Measurements from ENCODE around the gene ASPA.

The ASPA gene

DNA sequence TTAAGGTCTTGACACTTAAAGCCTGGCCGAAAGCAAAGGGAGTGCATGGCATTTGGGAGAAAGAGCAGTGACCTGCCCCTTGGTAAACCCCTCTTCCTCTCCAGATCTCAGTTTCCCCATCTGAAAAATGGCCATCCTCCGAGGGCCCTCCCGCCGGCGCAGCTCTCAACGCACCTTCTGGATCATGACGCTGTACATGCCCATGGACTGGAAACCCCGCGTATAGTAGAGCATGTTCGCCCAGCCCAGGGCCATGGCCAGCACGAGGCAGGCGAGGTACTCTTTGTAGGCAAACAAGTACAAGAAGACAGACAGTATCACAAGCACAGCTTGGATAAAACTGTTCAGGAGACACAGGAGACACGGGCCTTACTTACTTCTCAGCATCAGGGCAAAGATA, 48.2 kb downstream of the ASPA start:
- Histone ChIP-seq H3K36me3 (ENCODE audit: control insufficient read depth, insufficient read depth, low read length) (no peaks in the 10 kb centered on the region), H3K27me3 (ENCODE audit: control insufficient read depth, insufficient read depth, low read length) (no peaks in the 10 kb centered on the region), H3K4me3 (ENCODE audit: low read length) (no peak overlapping the region), H3K4me1 (ENCODE audit: control insufficient read depth, insufficient read depth, low read length) (no peaks in the 10 kb centered on the region), H3K27ac (ENCODE audit: low read length) (no peak overlapping the region), H3K9me3 (ENCODE audit: control insufficient read depth, insufficient read depth, low read length) (no peaks in the 10 kb centered on the region)
- WGBS (ENCODE audit: insufficient coverage, insufficient read length): no CpG with 5 or more reads among the region's 13 CpGs
- DNase-seq (ENCODE audit: low read depth, low spot score): no peak

DNA sequence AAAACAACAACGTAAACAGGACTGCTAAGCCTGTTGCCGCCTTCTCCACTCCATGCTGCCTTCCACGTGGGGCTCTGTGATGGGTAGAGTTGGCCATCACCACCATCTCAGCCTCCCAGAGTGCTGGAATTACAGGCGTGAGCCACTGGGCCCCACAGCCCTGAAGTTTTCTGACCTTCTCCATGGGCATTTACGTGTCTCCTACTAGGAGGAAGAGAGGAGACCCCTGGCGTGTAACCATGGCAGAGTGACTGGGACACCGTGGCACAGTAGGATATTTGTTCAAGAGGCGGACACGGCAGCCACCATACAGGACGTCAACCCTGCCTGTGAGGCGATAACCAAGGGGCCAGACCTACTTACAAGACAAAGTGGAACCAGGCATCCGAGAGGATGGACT, 50.7 kb downstream of the ASPA start:
- H3K27me3 ChIP-seq (ENCODE audit: control insufficient read depth, insufficient read depth, low read length): no peaks in the 10 kb centered on the region
- WGBS (ENCODE audit: insufficient coverage, insufficient read length): no CpG with 5 or more reads among the region's 12 CpGs
- no peak overlapping the region for H3K4me3 ChIP-seq (ENCODE audit: low read length)
- no peaks in the 10 kb centered on the region for H3K36me3 ChIP-seq (ENCODE audit: control insufficient read depth, insufficient read depth, low read length)
- H3K9me3 ChIP-seq (ENCODE audit: control insufficient read depth, insufficient read depth, low read length): no peaks in the 10 kb centered on the region
- no peak for DNase-seq (ENCODE audit: low read depth, low spot score)
- H3K4me1 ChIP-seq (ENCODE audit: control insufficient read depth, insufficient read depth, low read length): no peaks in the 10 kb centered on the region
- H3K27ac ChIP-seq (ENCODE audit: low read length): no peak overlapping the region

DNA sequence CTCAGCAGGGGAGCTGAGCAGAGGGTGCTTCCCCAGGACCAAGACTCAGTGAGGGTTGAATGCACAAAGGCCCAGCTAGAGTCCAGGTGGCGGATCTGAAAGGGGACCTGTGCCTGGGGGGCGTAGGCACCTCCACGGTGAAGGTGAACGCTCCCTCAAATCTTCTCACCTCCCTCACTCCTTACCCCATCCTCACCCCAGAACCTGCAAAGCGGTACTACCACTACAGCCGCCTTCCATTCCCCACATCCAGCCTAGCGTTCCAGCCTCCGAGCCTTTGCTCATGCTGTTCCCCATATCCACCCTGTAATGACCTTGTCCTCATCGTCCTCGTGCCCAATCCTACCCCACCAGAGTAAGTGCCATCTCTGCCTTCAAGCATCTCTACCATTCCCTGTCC, 51.2 kb downstream of the ASPA start:
- no peaks in the 10 kb centered on the region for H3K9me3 ChIP-seq (ENCODE audit: control insufficient read depth, insufficient read depth, low read length)
- no peak overlapping the region for H3K27ac ChIP-seq (ENCODE audit: low read length)
- no CpG with 5 or more reads among the region's 10 CpGs for WGBS (ENCODE audit: insufficient coverage, insufficient read length)
- no peak for DNase-seq (ENCODE audit: low read depth, low spot score)
- H3K27me3 ChIP-seq (ENCODE audit: control insufficient read depth, insufficient read depth, low read length): no peaks in the 10 kb centered on the region
- H3K36me3 ChIP-seq (ENCODE audit: control insufficient read depth, insufficient read depth, low read length): no peaks in the 10 kb centered on the region
- no peak overlapping the region for H3K4me3 ChIP-seq (ENCODE audit: low read length)
- no peaks in the 10 kb centered on the region for H3K4me1 ChIP-seq (ENCODE audit: control insufficient read depth, insufficient read depth, low read length)

DNA sequence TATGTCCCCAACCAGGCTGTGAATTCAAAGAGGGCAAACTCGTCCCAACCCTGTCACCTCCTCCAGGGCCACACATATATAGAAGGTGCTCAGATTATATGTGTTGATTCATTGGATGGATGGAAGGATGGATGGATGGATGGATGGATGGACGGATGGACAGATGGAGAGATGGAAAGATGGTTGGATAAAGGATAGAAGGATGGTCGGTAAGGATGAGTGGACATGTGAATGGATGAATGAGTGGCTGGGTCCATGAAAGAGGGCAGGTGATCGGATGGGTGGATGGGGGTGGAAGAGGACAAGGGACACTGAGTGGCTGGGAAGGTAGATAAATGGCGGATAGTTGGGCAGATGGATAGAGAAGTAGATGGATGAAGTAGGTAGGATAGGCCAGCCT, 51.7 kb downstream of the ASPA start:
- H3K36me3 ChIP-seq (ENCODE audit: control insufficient read depth, insufficient read depth, low read length): no peaks in the 10 kb centered on the region
- H3K27me3 ChIP-seq (ENCODE audit: control insufficient read depth, insufficient read depth, low read length): no peaks in the 10 kb centered on the region
- no peaks in the 10 kb centered on the region for H3K4me1 ChIP-seq (ENCODE audit: control insufficient read depth, insufficient read depth, low read length)
- no peaks in the 10 kb centered on the region for H3K9me3 ChIP-seq (ENCODE audit: control insufficient read depth, insufficient read depth, low read length)
- DNase-seq (ENCODE audit: low read depth, low spot score): no peak
- 100% methylated on average over 2 of the region's 5 CpGs for WGBS (ENCODE audit: insufficient coverage, insufficient read length)
- no peak overlapping the region for H3K4me3 ChIP-seq (ENCODE audit: low read length)
- H3K27ac ChIP-seq (ENCODE audit: low read length): no peak overlapping the region

DNA sequence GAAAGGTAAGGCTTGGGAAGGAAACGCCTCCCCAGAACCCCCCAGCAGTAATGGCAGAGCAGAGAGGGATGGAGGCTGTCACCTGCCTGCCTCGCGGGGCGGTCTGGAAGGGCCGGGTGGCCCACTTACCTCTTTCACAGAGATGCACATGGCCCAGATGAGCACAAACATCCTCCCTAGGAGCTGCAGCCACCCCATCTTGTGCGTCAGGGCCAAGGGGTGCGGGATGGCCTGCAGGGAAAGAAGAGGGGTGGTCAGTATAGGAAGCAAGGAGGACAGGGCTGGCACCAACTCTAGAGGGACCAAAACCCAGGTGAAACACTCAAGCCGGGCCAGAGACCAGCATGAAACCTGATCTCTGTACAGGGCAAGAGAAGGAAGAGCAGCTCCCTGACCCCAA, 52.1 kb downstream of the ASPA start:
- whole genome bisulfite sequencing (ENCODE audit: insufficient coverage, insufficient read length): no CpG with 5 or more reads among the region's 8 CpGs
- H3K27me3 ChIP-seq (ENCODE audit: control insufficient read depth, insufficient read depth, low read length): no peaks in the 10 kb centered on the region
- no peaks in the 10 kb centered on the region for H3K36me3 ChIP-seq (ENCODE audit: control insufficient read depth, insufficient read depth, low read length)
- H3K9me3 ChIP-seq (ENCODE audit: control insufficient read depth, insufficient read depth, low read length): no peaks in the 10 kb centered on the region
- no peak overlapping the region for H3K27ac ChIP-seq (ENCODE audit: low read length)
- H3K4me3 ChIP-seq (ENCODE audit: low read length): no peak overlapping the region
- DNase-seq (ENCODE audit: low read depth, low spot score): no peak
- no peaks in the 10 kb centered on the region for H3K4me1 ChIP-seq (ENCODE audit: control insufficient read depth, insufficient read depth, low read length)

DNA sequence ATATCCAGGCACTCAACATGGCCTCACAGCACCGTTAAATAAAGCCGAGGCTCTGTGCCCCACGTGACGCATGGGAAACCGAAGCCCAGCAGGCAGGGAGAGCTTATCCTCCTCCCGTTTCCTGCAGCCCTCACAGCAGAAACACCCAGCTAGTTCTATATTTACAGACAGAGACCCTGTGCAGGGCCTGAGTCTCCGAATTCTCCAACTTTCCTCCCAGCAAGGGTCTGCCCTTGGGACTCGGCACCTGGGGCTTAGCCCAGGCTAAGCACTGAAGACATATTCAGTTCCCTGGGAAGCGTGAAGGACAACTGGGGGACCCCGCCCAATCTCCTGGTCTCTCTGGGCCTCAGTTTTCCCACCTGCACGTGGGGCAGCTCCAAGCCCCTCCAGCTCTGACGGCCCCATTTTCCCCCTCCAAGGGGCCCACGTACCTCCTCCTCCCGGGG, 52.6 kb downstream of the ASPA start:
- Histone ChIP-seq H3K27ac (ENCODE audit: low read length) (no peak overlapping the region), H3K4me3 (ENCODE audit: low read length) (no peak overlapping the region), H3K36me3 (ENCODE audit: control insufficient read depth, insufficient read depth, low read length) (no peaks in the 10 kb centered on the region), H3K4me1 (ENCODE audit: control insufficient read depth, insufficient read depth, low read length) (no peaks in the 10 kb centered on the region), H3K9me3 (ENCODE audit: control insufficient read depth, insufficient read depth, low read length) (no peaks in the 10 kb centered on the region), H3K27me3 (ENCODE audit: control insufficient read depth, insufficient read depth, low read length) (no peaks in the 10 kb centered on the region)
- WGBS (ENCODE audit: insufficient coverage, insufficient read length): no CpG with 5 or more reads among the region's 14 CpGs
- DNase-seq (ENCODE audit: low read depth, low spot score): no peak

DNA sequence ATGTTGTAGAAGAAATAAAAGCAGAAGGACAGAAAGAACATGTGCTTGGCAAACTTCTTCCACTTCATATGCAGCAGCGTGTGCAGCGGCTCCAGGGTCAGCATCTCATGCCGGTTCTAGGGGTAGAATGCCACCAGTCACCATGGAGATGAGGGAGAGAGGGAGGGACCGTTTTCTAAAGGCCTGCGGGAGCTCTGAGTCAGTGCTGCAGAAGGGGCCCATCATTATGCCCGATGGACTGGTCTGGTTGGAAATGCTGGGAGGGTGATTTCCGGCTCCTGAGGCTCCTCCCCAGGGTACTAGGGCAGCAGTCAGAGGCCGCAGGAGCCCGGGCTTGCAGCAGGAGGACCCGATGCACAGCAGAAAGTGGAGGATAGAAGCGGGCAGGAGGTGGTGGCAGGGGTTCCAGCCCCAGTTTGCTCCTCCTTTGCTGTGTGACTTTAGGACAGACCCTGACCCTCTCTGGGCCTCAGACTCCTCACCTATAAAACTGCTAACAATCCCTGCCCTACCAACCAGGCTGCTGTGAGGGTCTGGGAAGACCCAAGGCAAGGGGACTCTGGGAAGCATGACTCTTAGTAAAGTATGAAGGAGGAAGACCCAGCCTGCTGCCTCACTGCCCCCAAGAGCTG, 53.2 kb downstream of the ASPA start:
- H3K9me3 ChIP-seq (ENCODE audit: control insufficient read depth, insufficient read depth, low read length): no peaks in the 10 kb centered on the region
- no peak overlapping the region for H3K4me3 ChIP-seq (ENCODE audit: low read length)
- WGBS (ENCODE audit: insufficient coverage, insufficient read length): no CpG with 5 or more reads among the region's 11 CpGs
- no peak overlapping the region for H3K27ac ChIP-seq (ENCODE audit: low read length)
- no peaks in the 10 kb centered on the region for H3K27me3 ChIP-seq (ENCODE audit: control insufficient read depth, insufficient read depth, low read length)
- DNase-seq (ENCODE audit: low read depth, low spot score): no peak
- H3K4me1 ChIP-seq (ENCODE audit: control insufficient read depth, insufficient read depth, low read length): no peaks in the 10 kb centered on the region
- H3K36me3 ChIP-seq (ENCODE audit: control insufficient read depth, insufficient read depth, low read length): no peaks in the 10 kb centered on the region

DNA sequence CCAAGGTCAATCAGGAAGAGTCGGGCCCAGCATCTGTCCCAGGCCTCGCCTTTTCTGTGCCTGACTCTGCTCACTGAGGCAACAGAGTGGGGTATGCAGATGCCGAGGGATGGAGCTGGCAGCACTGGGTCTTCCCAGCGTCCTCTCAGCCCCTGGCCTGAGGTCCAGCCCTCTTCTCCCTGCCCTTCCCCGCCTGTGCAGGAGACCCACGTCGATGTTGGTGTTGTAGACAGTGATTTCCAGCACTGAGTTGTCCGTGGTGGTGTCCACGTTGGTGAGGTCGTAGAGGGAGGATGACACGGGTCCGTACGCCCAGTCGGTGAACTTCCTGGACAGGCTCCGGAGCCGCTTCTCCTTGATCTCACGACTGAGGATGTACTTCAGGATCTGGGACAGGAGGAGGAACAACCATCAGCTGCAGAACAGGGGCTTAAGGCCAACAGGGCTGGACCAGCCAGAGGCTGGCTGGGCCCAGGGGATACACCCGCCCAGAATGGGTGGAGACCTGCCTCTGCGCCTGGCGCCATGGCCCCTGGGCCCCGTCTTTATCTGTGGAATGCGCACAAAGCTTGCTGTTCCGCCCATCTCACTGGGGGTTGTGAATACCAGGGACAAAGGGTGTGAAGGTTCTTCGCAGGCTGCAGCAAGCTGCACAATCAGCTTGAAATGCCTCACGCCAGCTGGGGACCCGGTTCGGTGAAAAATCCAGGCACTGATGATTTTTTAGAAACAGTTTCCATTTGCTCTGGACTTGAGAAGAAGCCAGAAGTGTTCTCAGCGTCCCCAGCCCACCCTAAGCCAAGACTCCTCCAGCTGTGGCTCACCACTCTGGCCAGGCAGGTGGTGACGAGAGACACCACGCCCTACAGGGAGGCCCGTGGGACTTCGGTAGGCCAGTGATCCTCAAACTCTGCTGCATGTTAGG, 54.3 kb downstream of the ASPA start:
- no peaks in the 10 kb centered on the region for H3K36me3 ChIP-seq (ENCODE audit: control insufficient read depth, insufficient read depth, low read length)
- H3K4me3 ChIP-seq (ENCODE audit: low read length): no peak overlapping the region
- H3K27me3 ChIP-seq (ENCODE audit: control insufficient read depth, insufficient read depth, low read length): no peaks in the 10 kb centered on the region
- no peak overlapping the region for H3K27ac ChIP-seq (ENCODE audit: low read length)
- WGBS (ENCODE audit: insufficient coverage, insufficient read length): no CpG with 5 or more reads among the region's 32 CpGs
- H3K9me3 ChIP-seq (ENCODE audit: control insufficient read depth, insufficient read depth, low read length): no peaks in the 10 kb centered on the region
- DNase-seq (ENCODE audit: low read depth, low spot score): no peak
- 0 out of 2 replicates have a peak, but pooled peaks cover 2% of the 10 kb centered on the region for H3K4me1 ChIP-seq (ENCODE audit: control insufficient read depth, insufficient read depth, low read length)

DNA sequence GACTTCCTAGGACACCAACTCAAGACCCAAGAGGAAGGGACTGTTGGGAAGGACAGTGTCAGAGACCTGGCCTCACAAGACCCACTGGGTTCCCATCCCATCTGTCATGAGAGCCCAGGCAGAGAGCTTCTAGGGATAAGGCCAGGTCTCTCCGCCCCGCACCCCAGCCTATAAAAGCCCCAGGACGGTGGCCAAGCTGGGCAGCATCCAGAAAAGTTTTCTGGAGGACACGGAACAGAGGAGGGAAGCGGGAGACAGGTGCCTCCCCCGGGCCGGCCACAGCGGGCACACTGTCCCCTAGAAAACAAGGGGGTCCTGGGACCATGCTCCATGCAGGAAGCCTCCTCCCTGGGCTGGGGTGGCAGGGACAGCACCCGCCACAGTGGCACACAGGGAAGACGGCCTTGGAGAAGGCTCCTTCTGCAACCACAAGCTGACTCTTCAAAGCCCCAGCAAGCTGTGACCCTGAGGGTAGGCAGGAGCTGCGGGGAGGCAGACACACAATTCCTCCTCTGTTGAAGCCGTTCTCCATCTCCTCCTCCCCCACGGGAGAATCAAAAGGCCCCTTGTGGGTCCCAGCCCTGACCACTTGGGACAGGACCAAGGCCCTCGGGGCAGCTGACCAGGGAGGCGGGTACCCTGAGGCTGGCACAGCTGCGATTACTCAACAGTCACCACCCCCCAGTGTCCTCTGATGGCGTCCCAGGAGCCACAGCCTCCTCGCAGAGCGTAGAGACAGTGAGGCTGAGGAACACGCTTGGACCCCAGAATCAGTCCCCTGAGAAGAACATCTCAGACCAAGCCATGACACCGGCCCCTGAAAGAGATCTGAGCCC, 55.7 kb downstream of the ASPA start:
- no CpG with 5 or more reads among the region's 21 CpGs for WGBS (ENCODE audit: insufficient coverage, insufficient read length)
- no peak overlapping the region for H3K4me3 ChIP-seq (ENCODE audit: low read length)
- no peaks in the 10 kb centered on the region for H3K27me3 ChIP-seq (ENCODE audit: control insufficient read depth, insufficient read depth, low read length)

DNA sequence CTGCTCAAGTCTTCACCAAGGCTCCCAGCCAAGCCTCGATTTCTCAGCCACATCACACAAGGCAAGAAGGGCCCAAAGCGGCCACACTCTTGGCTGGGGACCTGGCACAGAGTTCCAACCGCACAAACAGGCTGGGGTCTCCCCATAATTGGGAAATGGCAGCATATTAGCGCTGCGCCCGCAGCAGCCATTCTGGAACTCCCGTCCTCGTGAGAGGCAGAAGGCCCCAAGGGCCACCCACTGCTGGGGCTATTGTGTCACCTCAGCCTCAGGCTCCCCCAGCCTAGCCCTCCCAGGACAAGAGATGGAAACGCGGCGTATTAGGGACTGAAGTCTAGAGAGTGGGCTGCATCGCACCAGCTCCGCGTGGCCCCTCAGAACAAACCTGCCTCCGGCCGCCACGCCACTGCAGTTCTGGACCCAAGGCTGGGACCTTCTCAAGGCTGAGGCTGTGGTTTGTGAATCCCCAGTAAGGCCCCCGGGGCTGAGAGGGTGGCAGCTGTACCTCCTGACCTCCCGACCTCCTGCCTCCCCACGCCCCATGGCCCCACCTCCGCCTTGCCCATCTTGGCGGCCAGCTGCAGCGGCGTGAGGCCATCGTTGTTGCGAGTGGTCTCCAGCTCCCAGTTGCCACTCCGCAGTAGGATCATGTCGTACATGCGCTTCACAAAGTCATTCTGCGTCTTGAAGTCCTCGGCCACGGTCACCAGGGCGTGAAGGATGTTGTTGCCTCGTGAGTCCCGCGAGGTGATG, 56.5 kb downstream of the ASPA start:
- no peak overlapping the region for H3K27ac ChIP-seq (ENCODE audit: low read length)
- no peak for DNase-seq (ENCODE audit: low read depth, low spot score)
- no CpG with 5 or more reads among the region's 36 CpGs for WGBS (ENCODE audit: insufficient coverage, insufficient read length)

More for the DNA sequence above, 55.7 kb downstream of the ASPA start:
- no peak for DNase-seq (ENCODE audit: low read depth, low spot score)
- Histone ChIP-seq H3K4me1 (ENCODE audit: control insufficient read depth, insufficient read depth, low read length) (0 out of 2 replicates have a peak, but pooled peaks cover 2% of the 10 kb centered on the region), H3K27ac (ENCODE audit: low read length) (no peak overlapping the region), H3K9me3 (ENCODE audit: control insufficient read depth, insufficient read depth, low read length) (no peaks in the 10 kb centered on the region), H3K36me3 (ENCODE audit: control insufficient read depth, insufficient read depth, low read length) (no peaks in the 10 kb centered on the region)

More for the DNA sequence above, 56.5 kb downstream of the ASPA start:
- Histone ChIP-seq H3K4me3 (ENCODE audit: low read length) (no peak overlapping the region), H3K27me3 (ENCODE audit: control insufficient read depth, insufficient read depth, low read length) (no peaks in the 10 kb centered on the region), H3K36me3 (ENCODE audit: control insufficient read depth, insufficient read depth, low read length) (no peaks in the 10 kb centered on the region), H3K4me1 (ENCODE audit: control insufficient read depth, insufficient read depth, low read length) (0 out of 2 replicates have a peak, but pooled peaks cover 2% of the 10 kb centered on the region), H3K9me3 (ENCODE audit: control insufficient read depth, insufficient read depth, low read length) (no peaks in the 10 kb centered on the region)

All from iPS DF 6.9 (cell line).